ENCODE data around the gene P2RY14. TPM values are rescaled to one million over a fixed set of nuclear protein-coding genes. Genes with fewer than 3 reads are reported as not detected.

Gene P2RY14
- total RNA-seq, 1 donor from 2014 or later: 0.11 TPM

DNA sequence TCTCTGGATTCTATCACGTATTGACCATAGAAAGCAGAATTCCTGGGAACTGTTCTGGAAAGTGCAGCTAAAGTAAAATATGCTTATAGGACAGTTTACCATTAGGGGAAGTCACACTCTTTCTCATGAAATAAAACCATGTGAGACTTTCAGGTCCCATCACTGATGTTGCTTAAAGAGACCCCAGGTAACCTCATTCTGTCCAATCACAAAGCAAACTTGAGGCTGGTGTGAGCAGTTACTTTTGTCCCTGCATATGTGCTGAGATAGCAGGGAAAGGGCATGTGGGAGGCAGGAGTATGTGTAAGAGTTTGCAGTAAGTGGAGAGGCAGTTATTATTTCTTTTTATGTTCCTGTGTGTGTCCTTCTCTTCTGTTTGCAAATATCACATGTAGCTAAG is 22.2 kb upstream of the P2RY14 start:
- H3K9ac ChIP-seq (ENCODE audit: low read length): no peak overlapping the region
- H3K4me2 ChIP-seq (ENCODE audit: low read length): no peak overlapping the region
- DNase-seq (ENCODE audit: low read depth) (no peak), FAIRE-seq (no peak)
- no peaks in the 10 kb centered on the region for H3K9me3 ChIP-seq (ENCODE audit: insufficient read depth, low read depth, low read length)
- Mint-ChIP-seq H3K36me3 (ENCODE audit: low read depth, unreplicated experiment) (peaks cover 3% of the 10 kb centered on the region), H3K27me3 (ENCODE audit: low read depth, unreplicated experiment) (no peaks in the 10 kb centered on the region), H3K4me1 (ENCODE audit: low read depth, unreplicated experiment) (peaks cover 44% of the 10 kb centered on the region), H3K9me3 (ENCODE audit: unreplicated experiment) (no peaks in the 10 kb centered on the region), H3K27ac (ENCODE audit: unreplicated experiment) (no peak overlapping the region), H3K4me3 (ENCODE audit: unreplicated experiment) (no peak overlapping the region)
- no peak overlapping the region for H3K27ac ChIP-seq (ENCODE audit: low read depth, low read length)
- no peak for TF ChIP-seq EZH2 (IDR thresholded peaks at IDR 0.05; ENCODE audit: insufficient read depth, low read length)
- TF ChIP-seq, protein P1, sequence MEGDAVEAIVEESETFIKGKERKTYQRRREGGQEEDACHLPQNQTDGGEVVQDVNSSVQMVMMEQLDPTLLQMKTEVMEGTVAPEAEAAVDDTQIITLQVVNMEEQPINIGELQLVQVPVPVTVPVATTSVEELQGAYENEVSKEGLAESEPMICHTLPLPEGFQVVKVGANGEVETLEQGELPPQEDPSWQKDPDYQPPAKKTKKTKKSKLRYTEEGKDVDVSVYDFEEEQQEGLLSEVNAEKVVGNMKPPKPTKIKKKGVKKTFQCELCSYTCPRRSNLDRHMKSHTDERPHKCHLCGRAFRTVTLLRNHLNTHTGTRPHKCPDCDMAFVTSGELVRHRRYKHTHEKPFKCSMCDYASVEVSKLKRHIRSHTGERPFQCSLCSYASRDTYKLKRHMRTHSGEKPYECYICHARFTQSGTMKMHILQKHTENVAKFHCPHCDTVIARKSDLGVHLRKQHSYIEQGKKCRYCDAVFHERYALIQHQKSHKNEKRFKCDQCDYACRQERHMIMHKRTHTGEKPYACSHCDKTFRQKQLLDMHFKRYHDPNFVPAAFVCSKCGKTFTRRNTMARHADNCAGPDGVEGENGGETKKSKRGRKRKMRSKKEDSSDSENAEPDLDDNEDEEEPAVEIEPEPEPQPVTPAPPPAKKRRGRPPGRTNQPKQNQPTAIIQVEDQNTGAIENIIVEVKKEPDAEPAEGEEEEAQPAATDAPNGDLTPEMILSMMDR (IDR thresholded peaks at IDR 0.05; ENCODE audit: insufficient read depth, low read depth, low read length): no peak
- no peak overlapping the region for H2AFZ ChIP-seq (ENCODE audit: low read depth, low read length)
- peaks cover 2% of the 10 kb centered on the region for H3K27me3 ChIP-seq (ENCODE audit: insufficient read depth, low read length)
- no peaks in the 10 kb centered on the region for H3K79me2 ChIP-seq (ENCODE audit: insufficient read depth, low read length)
- H3K36me3 ChIP-seq (ENCODE audit: insufficient read depth, low read length): no peaks in the 10 kb centered on the region
- H3K4me1 ChIP-seq (ENCODE audit: insufficient read depth, low read length): peaks cover 12% of the 10 kb centered on the region
- H4K20me1 ChIP-seq (ENCODE audit: insufficient read depth, low read length): no peaks in the 10 kb centered on the region
- no peak overlapping the region for H3K4me3 ChIP-seq (ENCODE audit: insufficient read depth, low read depth, low read length)

DNA sequence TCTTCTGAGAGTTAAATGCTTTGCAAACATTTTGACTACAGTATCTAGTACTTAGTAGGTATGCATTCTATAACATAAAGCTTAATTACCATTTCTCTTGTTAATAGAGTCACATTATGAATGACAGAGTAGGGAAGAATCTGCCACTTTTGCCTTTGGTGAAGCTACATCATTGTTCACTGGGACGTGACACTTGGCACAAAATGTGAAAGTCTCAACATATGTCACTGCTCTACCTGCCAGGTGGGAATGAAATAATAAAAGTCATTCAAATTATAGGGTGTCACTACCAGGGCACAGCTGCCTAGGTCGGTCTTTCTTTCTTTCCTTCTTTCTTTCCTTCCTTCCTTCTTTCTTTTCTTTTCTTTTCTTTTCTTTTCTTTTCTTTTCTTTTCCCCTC is 20.7 kb upstream of the P2RY14 start:
- Histone ChIP-seq H3K27me3 (ENCODE audit: insufficient read depth, low read length) (peaks cover 2% of the 10 kb centered on the region), H3K9ac (ENCODE audit: low read length) (no peak overlapping the region), H3K9me3 (ENCODE audit: insufficient read depth, low read depth, low read length) (no peaks in the 10 kb centered on the region), H3K4me3 (ENCODE audit: insufficient read depth, low read depth, low read length) (no peak overlapping the region), H3K79me2 (ENCODE audit: insufficient read depth, low read length) (no peaks in the 10 kb centered on the region), H3K4me1 (ENCODE audit: insufficient read depth, low read length) (peaks cover 3% of the 10 kb centered on the region), H3K4me2 (ENCODE audit: low read length) (no peak overlapping the region), H2AFZ (ENCODE audit: low read depth, low read length) (no peak overlapping the region), H4K20me1 (ENCODE audit: insufficient read depth, low read length) (no peaks in the 10 kb centered on the region), H3K27ac (ENCODE audit: low read depth, low read length) (no peak overlapping the region), H3K36me3 (ENCODE audit: insufficient read depth, low read length) (no peaks in the 10 kb centered on the region)
- FAIRE-seq (no peak), DNase-seq (ENCODE audit: low read depth) (no peak)
- TF ChIP-seq, protein P1 (IDR thresholded peaks at IDR 0.05; ENCODE audit: insufficient read depth, low read depth, low read length): no peak
- TF ChIP-seq EZH2 (IDR thresholded peaks at IDR 0.05; ENCODE audit: insufficient read depth, low read length): no peak
- Mint-ChIP-seq H3K9me3 (ENCODE audit: unreplicated experiment) (no peaks in the 10 kb centered on the region), H3K4me3 (ENCODE audit: unreplicated experiment) (no peak overlapping the region), H3K36me3 (ENCODE audit: low read depth, unreplicated experiment) (peaks cover 3% of the 10 kb centered on the region), H3K27ac (ENCODE audit: unreplicated experiment) (no peak overlapping the region), H3K4me1 (ENCODE audit: low read depth, unreplicated experiment) (peaks cover 33% of the 10 kb centered on the region), H3K27me3 (ENCODE audit: low read depth, unreplicated experiment) (no peaks in the 10 kb centered on the region)

DNA sequence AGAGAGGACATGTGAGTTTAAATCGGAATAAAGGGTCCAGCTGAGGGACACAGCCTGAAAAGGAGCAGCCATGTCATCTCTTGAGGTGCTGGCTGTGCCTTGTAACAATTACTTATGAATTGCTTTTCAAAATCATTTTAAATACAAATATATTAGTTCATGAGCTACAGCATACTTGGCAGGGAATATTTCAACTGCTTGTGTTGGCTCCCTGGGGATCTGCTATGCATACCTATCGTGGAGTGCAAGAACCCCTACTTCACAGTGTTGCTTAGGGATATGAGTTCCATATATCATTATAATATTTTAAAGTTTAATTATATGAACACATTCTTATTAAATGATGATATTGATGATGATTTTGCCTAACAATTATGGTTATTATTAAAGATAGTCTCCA is 19.1 kb upstream of the P2RY14 start:
- Mint-ChIP-seq H3K27ac (ENCODE audit: unreplicated experiment) (no peak overlapping the region), H3K4me1 (ENCODE audit: low read depth, unreplicated experiment) (peaks cover 23% of the 10 kb centered on the region), H3K36me3 (ENCODE audit: low read depth, unreplicated experiment) (no peaks in the 10 kb centered on the region), H3K4me3 (ENCODE audit: unreplicated experiment) (no peak overlapping the region), H3K9me3 (ENCODE audit: unreplicated experiment) (no peaks in the 10 kb centered on the region), H3K27me3 (ENCODE audit: low read depth, unreplicated experiment) (no peaks in the 10 kb centered on the region)
- Histone ChIP-seq H3K36me3 (ENCODE audit: insufficient read depth, low read length) (no peaks in the 10 kb centered on the region), H3K27ac (ENCODE audit: low read depth, low read length) (no peak overlapping the region), H3K79me2 (ENCODE audit: insufficient read depth, low read length) (no peaks in the 10 kb centered on the region), H3K9ac (ENCODE audit: low read length) (no peak overlapping the region), H3K4me1 (ENCODE audit: insufficient read depth, low read length) (peaks cover 3% of the 10 kb centered on the region), H3K4me2 (ENCODE audit: low read length) (no peak overlapping the region), H3K4me3 (ENCODE audit: insufficient read depth, low read depth, low read length) (no peak overlapping the region), H4K20me1 (ENCODE audit: insufficient read depth, low read length) (no peaks in the 10 kb centered on the region), H3K9me3 (ENCODE audit: insufficient read depth, low read depth, low read length) (no peaks in the 10 kb centered on the region), H3K27me3 (ENCODE audit: insufficient read depth, low read length) (peaks cover 2% of the 10 kb centered on the region), H2AFZ (ENCODE audit: low read depth, low read length) (no peak overlapping the region)
- TF ChIP-seq, protein P1 (IDR thresholded peaks at IDR 0.05; ENCODE audit: insufficient read depth, low read depth, low read length): no peak
- no peak for TF ChIP-seq EZH2 (IDR thresholded peaks at IDR 0.05; ENCODE audit: insufficient read depth, low read length)
- DNase-seq (ENCODE audit: low read depth) (no peak), FAIRE-seq (no peak)

Measured in astrocyte (in vitro differentiated cells and primary cell).